ENCODE data around the gene TAPBP.

DNA sequence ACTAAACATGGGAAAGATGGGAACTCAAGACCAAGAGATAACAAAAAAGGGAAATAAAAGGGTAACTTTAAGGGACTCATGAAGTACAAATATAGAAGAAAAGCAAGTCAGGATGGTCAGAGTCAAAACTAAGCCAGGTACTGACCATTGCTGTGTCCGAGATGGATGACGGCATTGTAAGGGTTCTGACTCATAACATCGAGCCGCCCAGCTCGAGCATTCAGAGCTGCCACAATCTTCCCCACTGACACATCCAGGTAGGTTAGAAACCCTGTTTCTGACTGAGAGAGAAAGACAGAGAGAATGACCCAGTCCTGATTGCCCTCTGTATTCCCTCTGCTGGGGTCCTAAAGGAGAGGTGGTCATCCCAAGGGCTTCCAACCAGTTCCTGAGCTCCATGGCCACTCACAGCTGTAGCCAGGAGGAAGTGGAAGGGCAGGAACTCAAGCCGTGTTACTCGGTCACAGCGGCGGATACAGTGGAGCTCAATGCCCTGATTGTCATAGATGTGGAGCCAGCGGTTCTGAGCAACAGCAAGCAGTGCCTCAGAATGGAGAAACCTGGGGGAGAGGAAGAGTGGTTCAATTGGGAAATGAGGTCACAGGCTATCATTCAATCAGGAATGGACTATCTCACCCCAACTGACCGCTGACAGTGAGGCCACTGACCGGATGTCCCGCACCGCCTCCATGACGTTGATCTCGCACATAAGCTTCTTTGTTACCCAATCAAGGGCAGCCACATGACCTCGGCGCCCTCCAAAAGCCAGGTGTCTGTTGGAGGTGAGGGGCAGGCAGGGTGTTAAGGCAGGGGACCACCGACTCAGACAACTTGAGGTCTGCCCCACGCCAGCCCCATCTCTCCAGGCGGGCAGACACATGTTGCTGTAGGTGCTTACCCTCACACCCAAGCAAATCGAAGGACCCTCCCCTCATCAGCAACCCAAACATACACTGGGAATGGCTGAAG lies 26.6 kb downstream of the TAPBP start:
- TF ChIP-seq CTCF (IDR thresholded peaks at IDR 0.05; ENCODE audit: borderline replicate concordance, extremely low read depth, low read length, poor library complexity, severe bottlenecking) = no peak
- no peak for TF ChIP-seq EZH2 (IDR thresholded peaks at IDR 0.05; ENCODE audit: borderline replicate concordance, low read depth, low read length, severe bottlenecking)
